ENCODE data around the gene TMED4. TPM values are rescaled to one million over a fixed set of nuclear protein-coding genes. Genes with fewer than 3 reads are reported as not detected.
"Not testable (repeated sequence)": the region's sequence is repeated elsewhere in the genome, so short reads cannot be mapped to it uniquely, and the experiment has no call there.

TMED4 gene
- total RNA-seq, 4 donors from 2014 or later: 80.9 to 319 (median 262) TPM

DNA sequence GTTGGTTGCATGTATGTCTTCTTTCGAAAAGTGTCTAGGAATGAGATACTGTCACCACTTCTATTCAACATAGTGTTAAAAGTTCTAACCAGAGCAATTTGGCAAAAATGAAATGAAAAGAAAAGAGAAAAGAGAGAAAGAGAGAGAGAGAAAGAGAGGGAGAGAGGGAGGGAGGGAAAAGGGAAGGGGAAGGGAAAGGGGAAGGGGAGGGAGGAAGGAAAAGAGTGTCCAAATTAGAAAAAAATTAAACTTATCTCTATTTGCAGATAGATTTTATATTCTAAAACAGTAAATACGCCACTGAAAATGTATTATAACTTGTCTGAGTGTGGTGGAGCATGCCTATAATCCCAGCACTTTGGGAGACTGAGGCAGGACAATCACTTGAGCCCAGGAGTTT lies 24.5 kb downstream of the TMED4 start:
- TF ChIP-seq POLR2A (IDR thresholded peaks at IDR 0.05) (no peak), CTCF (IDR thresholded peaks at IDR 0.05) (no peak)
- Histone ChIP-seq H3K4me1 (peaks cover 0 to 5% (median 0%) of the 10 kb centered on the region in 4 donors), H3K4me3 (no peak overlapping the region), H3K9me3 (no peaks in the 10 kb centered on the region), H3K36me3 (no peaks in the 10 kb centered on the region), H3K27me3 (no peaks in the 10 kb centered on the region), H3K27ac (no peak overlapping the region)
- no peak for DNase-seq

GRCh38 chr7:44555350-44555749 lies 26.7 kb downstream of the TMED4 start:
- no peak for TF ChIP-seq POLR2A (IDR thresholded peaks at IDR 0.05)
- no peak for TF ChIP-seq CTCF (IDR thresholded peaks at IDR 0.05)
- no peaks in the 10 kb centered on the region for H3K36me3 ChIP-seq
- H3K4me1 ChIP-seq: no peaks in the 10 kb centered on the region
- H3K9me3 ChIP-seq: no peaks in the 10 kb centered on the region
- no peak overlapping the region for H3K27ac ChIP-seq
- H3K4me3 ChIP-seq: no peak overlapping the region
- H3K27me3 ChIP-seq: no peaks in the 10 kb centered on the region
- no peak for DNase-seq

DNA sequence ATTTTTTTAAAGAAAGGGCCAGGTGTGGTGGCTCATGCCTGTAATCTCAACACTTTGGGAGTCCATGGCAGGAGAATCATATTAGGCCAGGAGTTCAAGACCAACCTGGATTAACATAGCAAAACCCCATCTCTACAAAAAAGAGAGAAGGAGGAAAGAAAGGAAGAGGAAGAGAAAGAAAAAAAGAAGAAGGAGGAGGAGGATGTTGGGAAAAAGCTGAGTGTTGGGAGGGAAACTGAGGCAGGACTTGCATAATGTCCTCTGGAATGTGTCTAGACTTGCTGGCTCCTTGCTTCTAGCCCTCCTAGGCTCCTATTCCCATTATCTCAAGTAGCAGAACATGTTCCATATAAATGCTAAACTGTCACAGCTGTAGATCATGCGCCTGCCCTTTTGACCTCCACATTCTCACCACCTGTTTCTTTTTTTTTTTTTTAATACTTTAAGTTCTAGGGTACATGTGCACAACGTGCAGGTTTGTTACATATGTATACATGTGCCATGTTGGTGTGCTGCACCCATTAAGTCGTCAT lies 29.5 kb downstream of the TMED4 start:
- H3K27ac ChIP-seq, H3K27me3 ChIP-seq, H3K4me1 ChIP-seq, H3K4me3 ChIP-seq, DNase-seq, H3K36me3 ChIP-seq, H3K9me3 ChIP-seq: not testable (repeated sequence)

DNA sequence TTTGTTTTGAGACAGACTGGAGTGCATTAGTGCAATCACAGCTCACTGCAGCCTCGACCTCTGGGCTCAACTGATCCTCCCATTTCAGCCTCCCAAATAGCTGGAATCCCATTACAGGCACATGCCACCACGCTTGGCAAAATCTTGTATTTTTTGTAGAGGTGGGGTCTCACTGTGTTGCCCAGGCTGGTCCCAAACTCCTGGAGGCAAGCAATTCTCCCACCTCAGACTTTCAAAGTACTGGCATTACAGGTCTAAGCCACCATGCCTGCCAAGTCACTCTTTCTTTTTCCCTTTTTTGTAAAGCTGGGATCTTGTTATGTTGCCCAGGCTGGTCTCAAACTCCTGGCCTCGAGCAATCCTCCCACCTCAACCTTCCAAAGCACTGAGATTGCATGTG lies 32.6 kb downstream of the TMED4 start:
- TF ChIP-seq POLR2A (IDR thresholded peaks at IDR 0.05) (no peak), CTCF (IDR thresholded peaks at IDR 0.05) (no peak)
- peaks cover 0 to 6% (median 0%) of the 10 kb centered on the region in 4 donors for H3K4me1 ChIP-seq
- H3K36me3 ChIP-seq: no peaks in the 10 kb centered on the region
- no peak overlapping the region for H3K27ac ChIP-seq
- no peaks in the 10 kb centered on the region for H3K9me3 ChIP-seq
- H3K4me3 ChIP-seq: no peak overlapping the region
- H3K27me3 ChIP-seq: no peaks in the 10 kb centered on the region
- DNase-seq: no peak

GRCh38 chr7:44548893-44549292 lies 33.1 kb downstream of the TMED4 start:
- no peaks in the 10 kb centered on the region for H3K9me3 ChIP-seq
- no peak for TF ChIP-seq CTCF (IDR thresholded peaks at IDR 0.05)
- TF ChIP-seq POLR2A (IDR thresholded peaks at IDR 0.05): no peak
- DNase-seq: no peak
- H3K4me1 ChIP-seq: peaks cover 0 to 6% (median 0%) of the 10 kb centered on the region in 4 donors
- H3K36me3 ChIP-seq: no peaks in the 10 kb centered on the region
- H3K4me3 ChIP-seq: no peak overlapping the region
- no peak overlapping the region for H3K27ac ChIP-seq
- H3K27me3 ChIP-seq: no peaks in the 10 kb centered on the region

DNA sequence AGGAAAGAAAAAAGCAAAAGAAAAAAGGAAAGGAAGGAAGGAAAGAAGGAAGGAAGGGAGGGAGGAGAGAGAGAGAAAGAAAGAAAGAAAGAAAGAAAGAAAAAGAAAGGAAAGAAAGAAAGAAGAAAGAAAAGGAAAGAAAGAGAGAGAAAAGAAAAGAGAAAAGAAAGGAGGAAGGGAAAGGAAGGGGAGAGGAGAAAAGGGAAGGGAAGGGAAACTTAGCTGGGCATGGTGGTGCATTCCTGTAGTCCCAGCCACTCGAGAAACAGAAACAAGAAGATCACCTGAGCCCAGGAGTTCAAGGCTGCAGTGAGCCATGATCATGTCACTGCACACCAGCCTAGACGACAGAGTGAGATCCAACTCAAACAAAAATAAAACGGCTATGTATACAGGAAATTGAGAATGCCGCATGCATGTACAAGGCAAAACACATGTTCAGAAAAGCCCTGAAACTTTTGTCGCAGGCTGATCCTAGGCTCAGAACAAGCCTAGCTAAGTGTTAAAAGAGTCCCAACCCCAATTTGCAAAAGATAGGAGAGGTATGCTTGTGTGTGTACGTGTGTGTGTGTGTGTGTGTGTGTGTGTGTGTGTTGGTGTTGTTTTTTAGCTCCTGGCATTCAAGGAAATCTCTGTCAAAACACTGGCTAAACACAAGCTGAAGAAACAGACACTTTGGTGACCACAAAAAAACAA lies 34.3 kb downstream of the TMED4 start:
- DNase-seq: no peak
- Histone ChIP-seq H3K9me3 (no peaks in the 10 kb centered on the region), H3K36me3 (no peaks in the 10 kb centered on the region), H3K27me3 (no peaks in the 10 kb centered on the region), H3K4me3 (no peak overlapping the region), H3K27ac (no peak overlapping the region), H3K4me1 (peaks cover 0 to 9% (median 0%) of the 10 kb centered on the region in 4 donors)
- TF ChIP-seq CTCF (IDR thresholded peaks at IDR 0.05): no peak
- TF ChIP-seq POLR2A (IDR thresholded peaks at IDR 0.05): no peak

All from Peyer's patch (tissue), 4 donors.